ENCODE data around the gene WASHC2A.
"Not testable (repeated sequence)": the region's sequence is repeated elsewhere in the genome, so short reads cannot be mapped to it uniquely, and the experiment has no call there.

The WASHC2A gene

GRCh38 chr10:50068352-50068659 lies 552 bp downstream of the WASHC2A start:
- not testable (repeated sequence) for DNase-seq (ENCODE audit: low read depth)

DNA sequence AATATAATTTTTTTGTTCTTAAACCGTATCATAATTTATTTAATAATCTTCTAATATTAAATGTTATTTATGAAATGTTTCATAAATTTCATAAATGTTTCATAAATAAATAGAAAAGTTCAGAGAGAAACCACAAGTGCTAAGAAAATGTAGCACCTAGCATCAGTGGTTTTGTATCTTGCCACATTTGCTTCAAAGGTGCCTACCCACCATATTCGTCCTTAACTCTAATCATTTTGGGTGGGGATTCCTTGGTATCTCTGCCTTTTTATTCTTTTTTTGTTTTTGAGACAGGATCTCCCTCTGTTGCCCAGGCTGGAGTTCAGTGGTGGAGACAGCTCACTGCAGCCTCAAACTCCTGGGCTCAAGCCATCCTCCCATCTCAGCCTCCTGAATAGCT lies 7.4 kb downstream of the WASHC2A start:
- DNase-seq (ENCODE audit: low read depth) = not testable (repeated sequence)

GRCh38 chr10:50075544-50075943 lies 7.8 kb downstream of the WASHC2A start:
- DNase-seq (ENCODE audit: low read depth) = not testable (repeated sequence)

DNA sequence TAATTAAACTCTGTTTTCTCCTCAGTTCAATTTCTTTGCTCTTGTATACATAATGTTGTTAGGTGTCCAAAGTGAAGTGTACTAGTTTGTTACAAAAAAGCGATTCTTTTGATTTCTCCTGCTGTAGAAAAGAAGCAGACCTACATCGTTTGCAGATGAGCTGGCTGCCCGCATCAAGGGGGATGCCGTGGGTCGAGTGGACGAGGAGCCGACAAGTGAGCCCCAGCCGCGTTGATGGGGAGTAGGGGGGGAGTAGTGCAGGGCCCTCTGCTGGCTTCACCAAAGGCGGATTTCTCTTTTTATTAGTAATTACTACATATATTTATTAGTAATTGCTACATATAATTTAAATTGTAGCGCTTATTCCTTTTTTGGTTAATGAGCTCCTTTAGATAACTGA lies 23.6 kb downstream of the WASHC2A start:
- DNase-seq (ENCODE audit: low read depth) = not testable (repeated sequence)

- not testable (repeated sequence) for DNase-seq (ENCODE audit: low read depth)
Measured at GRCh38 chr10:50092928-50093327, 25.2 kb downstream of the WASHC2A start.

GRCh38 chr10:50094630-50095029 lies 26.9 kb downstream of the WASHC2A start:
- DNase-seq (ENCODE audit: low read depth) = not testable (repeated sequence)

- not testable (repeated sequence) for DNase-seq (ENCODE audit: low read depth)
Measured at GRCh38 chr10:50095402-50095801, 27.6 kb downstream of the WASHC2A start.

DNA sequence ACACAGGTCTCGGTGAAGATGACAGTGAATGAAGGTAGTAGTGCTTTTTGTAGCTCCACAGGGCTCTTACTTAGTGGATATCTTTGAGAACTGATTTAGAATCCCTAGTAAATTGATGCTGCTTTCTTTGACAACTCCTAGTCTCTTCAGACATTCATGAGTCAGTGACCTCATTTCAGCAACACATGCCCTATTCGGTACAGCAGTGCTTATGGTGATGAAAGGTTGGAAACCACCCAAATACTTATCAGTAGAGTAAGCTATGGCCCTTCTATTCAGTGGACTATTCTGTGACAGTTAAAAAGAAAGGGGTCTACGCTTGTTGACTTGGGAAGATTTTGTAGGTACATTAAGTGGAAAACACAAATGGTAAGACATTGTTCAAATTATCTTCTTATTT lies 29.0 kb downstream of the WASHC2A start:
- not testable (repeated sequence) for DNase-seq (ENCODE audit: low read depth)

DNA sequence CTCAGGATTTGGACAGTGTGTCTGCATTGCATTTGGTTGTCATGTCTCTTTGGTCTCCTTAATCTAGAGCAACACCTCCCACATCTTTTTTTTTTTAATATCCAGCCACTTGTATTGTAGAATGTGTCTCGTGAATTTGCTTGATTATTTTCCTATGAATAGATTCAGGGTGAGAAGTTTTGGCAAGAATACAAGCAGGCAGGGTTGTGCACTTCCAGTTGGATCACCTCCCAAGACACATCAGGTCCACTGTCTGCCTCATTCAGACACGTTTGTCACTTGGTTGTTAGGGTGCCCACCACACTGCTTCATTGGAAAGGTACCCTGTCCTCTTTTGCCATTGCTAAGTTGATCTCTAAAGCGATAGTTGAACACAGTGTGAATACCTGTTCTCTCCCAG lies 30.9 kb downstream of the WASHC2A start:
- not testable (repeated sequence) for DNase-seq (ENCODE audit: low read depth)

GRCh38 chr10:50101139-50101582 lies 33.4 kb downstream of the WASHC2A start:
- DNase-seq (ENCODE audit: low read depth) = not testable (repeated sequence)

GRCh38 chr10:50101747-50102146 lies 34.0 kb downstream of the WASHC2A start:
- DNase-seq (ENCODE audit: low read depth) = not testable (repeated sequence)

DNA sequence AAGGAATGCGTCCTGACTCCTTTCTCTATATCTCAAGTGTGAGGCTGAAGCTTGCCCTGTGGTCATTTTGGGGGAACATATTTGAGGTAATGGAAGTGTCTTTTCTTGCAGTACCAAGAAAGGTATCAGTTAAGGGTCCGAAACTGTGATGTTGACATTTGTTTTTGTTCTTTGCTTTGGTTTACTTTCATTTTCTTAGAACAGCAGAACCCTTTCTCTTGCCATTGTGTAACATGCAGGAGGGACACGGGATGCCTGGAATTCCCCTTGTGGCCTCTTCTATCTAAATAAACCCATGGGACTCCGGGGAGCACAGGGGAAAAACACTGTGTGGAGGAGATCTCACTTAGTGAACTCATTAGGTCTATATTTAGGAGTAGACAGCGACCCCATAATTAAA lies 34.5 kb downstream of the WASHC2A start:
- not testable (repeated sequence) for DNase-seq (ENCODE audit: low read depth)

DNA sequence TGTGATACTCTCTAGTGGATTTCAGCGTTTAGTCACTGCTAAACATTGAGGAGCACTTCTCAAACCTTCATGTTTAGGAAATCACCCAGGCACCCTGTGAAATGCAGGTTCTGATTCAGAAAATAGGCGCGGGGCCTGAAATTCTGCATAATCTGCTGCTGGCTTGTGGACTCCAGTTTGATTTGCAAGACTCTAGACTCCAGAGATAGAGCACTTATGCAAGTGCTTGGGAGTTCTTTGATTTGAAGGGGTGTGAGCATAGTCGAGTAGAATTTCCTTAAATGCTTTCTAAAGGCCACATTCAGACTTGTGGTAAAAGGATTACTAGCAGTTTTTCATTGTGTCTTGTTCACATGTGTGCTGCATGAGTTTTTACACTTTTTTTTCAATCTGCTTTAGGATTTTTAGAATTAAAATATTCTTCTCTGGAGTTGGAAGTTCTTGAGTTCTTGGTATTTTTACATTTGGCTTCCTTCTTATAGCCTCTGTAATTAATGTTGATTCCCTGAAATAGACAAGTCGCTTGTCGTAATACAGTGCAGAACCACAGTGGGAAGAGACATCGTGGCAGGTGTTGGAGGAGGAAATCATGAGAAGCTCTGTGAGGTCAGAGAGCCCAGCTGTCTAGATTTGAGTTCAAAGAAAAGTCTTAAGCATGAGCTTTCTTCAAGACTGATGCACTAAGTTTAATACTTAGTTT lies 41.4 kb downstream of the WASHC2A start:
- not testable (repeated sequence) for DNase-seq (ENCODE audit: low read depth)

- not testable (repeated sequence) for DNase-seq (ENCODE audit: low read depth)
Measured at GRCh38 chr10:50112419-50113112, 44.8 kb downstream of the WASHC2A start.

DNA sequence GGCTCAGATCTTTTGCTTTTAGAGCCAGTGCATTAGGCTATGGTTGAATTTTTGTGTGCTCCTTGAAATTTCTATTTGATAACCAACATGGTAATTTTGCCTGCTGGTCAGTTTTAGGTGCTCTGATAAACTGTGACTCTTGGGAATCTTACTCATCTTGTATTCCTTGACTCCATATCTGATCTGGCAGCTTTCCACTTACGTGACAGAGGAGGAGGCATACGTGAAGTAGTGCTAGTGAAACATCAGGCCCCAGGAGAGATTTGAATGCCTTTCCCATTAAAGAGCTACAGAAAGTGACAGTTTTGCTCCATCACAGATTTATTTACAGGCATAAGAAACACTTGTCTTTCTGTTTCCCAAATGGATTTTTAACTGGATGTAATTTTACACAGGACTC lies 59.0 kb downstream of the WASHC2A start:
- not testable (repeated sequence) for DNase-seq (ENCODE audit: low read depth)

GRCh38 chr10:50127770-50128292 lies 60.1 kb downstream of the WASHC2A start:
- not testable (repeated sequence) for DNase-seq (ENCODE audit: low read depth)

DNA sequence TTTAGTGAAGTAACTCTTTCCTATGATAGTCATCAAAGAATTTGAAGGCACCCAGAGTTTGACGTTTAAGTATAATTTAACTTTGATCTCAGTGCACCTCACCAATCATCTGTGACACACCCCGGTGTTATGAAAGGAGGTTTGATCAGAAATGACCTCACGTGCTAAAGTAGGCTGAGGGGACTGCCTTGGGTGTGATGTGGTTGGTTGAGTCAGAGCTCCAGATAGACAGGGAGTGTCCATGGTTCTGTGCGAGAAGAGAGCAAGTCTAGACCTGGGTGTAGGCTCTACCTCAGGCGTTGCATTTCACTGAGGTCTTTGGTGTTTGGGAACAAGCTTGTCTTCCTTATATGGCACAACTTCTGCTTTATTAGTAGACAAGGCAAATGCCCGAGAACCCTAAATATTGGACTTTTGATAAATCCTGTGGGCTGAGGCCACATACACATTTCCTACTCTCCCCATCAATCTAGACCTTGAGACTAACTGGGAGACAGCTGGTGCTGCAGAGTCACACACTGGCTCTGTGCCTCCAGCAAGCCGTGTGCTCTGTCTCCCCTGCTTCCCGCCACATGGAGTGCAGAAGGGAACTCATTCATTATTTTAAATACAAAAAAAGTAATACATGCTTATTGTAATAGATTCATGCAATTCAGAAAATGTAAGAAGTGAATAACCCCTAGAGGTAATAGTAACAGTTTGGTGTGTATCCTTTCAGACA lies 63.7 kb downstream of the WASHC2A start:
- not testable (repeated sequence) for DNase-seq (ENCODE audit: low read depth)

- DNase-seq (ENCODE audit: low read depth) = not testable (repeated sequence)
Measured at GRCh38 chr10:50132322-50132721, 64.6 kb downstream of the WASHC2A start.

DNA sequence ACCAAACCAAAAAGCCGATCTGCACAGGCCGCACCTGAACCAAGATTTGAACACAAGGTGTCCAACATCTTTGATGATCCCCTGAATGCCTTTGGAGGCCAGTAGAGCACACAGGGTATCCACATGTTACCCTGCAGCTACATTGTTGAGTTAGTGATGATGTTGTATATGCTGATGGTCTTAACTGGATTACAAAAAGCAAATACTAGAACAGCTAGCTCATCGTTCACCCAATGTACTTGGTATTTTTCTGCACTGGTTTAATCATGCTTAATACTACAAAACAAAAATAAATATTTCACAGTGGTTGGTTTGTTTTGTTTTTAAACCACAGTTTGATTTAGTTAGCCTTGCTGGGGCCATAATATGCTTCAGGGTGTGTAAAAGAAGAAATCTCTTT lies 65.1 kb downstream of the WASHC2A start:
- not testable (repeated sequence) for DNase-seq (ENCODE audit: low read depth)

GRCh38 chr10:50143512-50144174 lies 75.9 kb downstream of the WASHC2A start:
- DNase-seq (ENCODE audit: low read depth) = not testable (repeated sequence)

- not testable (repeated sequence) for DNase-seq (ENCODE audit: low read depth)
Measured at GRCh38 chr10:50145575-50145974, 77.8 kb downstream of the WASHC2A start.

DNA sequence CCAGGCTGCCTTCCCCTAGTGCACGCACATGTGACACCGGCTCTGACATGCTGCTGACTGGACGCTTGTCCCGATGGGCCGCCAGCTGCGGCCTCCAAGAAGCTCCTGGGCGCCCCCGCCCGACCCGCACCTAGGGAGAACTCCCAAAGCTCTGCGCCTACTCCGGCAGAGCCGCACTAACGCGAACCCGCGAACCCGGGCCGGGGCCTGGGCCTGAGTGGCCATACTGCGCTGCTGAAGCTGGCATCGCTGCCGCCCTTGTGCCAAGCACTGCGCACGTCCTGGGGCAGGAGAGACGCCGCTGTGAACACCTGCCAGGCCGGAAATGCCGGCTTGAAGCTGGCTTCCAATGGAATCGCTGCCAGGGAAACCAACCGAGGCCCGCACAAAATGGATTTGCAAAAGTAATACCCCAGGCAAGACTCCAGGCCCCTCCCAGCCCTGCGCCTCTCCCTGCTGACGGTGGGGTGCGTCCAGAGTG lies 85.1 kb downstream of the WASHC2A start:
- no peak for DNase-seq (ENCODE audit: low read depth)

Measured in activated T-helper 1 cell treated with Interleukin-2 at 50 U/mL for 16 hours (primary cell).